HG02763 (cell line): ENCODE measurements around the gene DTWD2.

ENCODE experiments used
- ATAC-seq: cut with Tn5 transposase; IDR thresholded peaks from one replicate; pipeline ENCODE4 v1.9.1; 2021; ENCODE audit warnings: mild to moderate bottlenecking, moderate library complexity; ENCODE audit not compliant: unreplicated experiment

DTWD2 gene

GRCh38 chr5:118789366-118789765 is 199.0 kb downstream of the DTWD2 start:
- ATAC-seq: no peak

- no peak for ATAC-seq
Observed at GRCh38 chr5:118788351-118788750, 200.0 kb downstream of the DTWD2 start.
